Endothelial cell (in vitro differentiated cells): ENCODE results near the gene RBMS3. TPM values are rescaled to one million over a fixed set of nuclear protein-coding genes. Genes with fewer than 3 reads are reported as not detected.

Experiments used
- DNase-seq: peaks from one replicate; pipeline ENCODE4 v3.0.0; 2021; ENCODE audit warnings: low spot score
- H3K27ac Mint-ChIP-seq: one replicate; pipeline ENCODE4 v1.8.0; 2021; ENCODE audit warnings: mixed read lengths, inconsistent platforms; ENCODE audit not compliant: unreplicated experiment
- H3K27me3 Mint-ChIP-seq: one replicate; pipeline ENCODE4 v1.8.0; 2021; ENCODE audit warnings: mild to moderate bottlenecking, moderate library complexity, mixed read lengths, inconsistent platforms; ENCODE audit not compliant: unreplicated experiment
- H3K36me3 Mint-ChIP-seq: one replicate; pipeline ENCODE4 v1.8.0; 2021; ENCODE audit warnings: mild to moderate bottlenecking, low read depth, mixed read lengths, inconsistent platforms; ENCODE audit not compliant: unreplicated experiment
- H3K4me1 Mint-ChIP-seq: one replicate; pipeline ENCODE4 v1.8.0; 2021; ENCODE audit warnings: mild to moderate bottlenecking, mixed read lengths, inconsistent platforms; ENCODE audit not compliant: unreplicated experiment
- H3K4me3 Mint-ChIP-seq: one replicate; pipeline ENCODE4 v1.8.0; 2021; ENCODE audit warnings: mild to moderate bottlenecking, mixed read lengths, inconsistent platforms; ENCODE audit not compliant: unreplicated experiment
- H3K9me3 Mint-ChIP-seq: one replicate; pipeline ENCODE4 v1.8.0; 2021; ENCODE audit warnings: mixed read lengths, inconsistent platforms; ENCODE audit not compliant: unreplicated experiment
- total RNA-seq: library from RNA; stranded (reverse); fragmentation: NEBNext Ultra II Directional; extraction: Animal tissue kit (Norgen Biotek cat#: 25700); gene quantifications from one replicate; pipeline ENCODE4 v1.2.1, GENCODE V29; 2021; ENCODE audit not compliant: unreplicated experiment
- TF ChIP-seq, protein P1 (sequence below): fragments of 200-600 bp; sonication (generic); IDR thresholded peaks from one replicate; pipeline ENCODE4 v1.5.0; 2021; ENCODE audit warnings: antibody characterized with exemption; ENCODE audit not compliant: unreplicated experiment

Gene RBMS3
- total RNA-seq, 1 donor from 2014 or later = 30.9 TPM

DNA sequence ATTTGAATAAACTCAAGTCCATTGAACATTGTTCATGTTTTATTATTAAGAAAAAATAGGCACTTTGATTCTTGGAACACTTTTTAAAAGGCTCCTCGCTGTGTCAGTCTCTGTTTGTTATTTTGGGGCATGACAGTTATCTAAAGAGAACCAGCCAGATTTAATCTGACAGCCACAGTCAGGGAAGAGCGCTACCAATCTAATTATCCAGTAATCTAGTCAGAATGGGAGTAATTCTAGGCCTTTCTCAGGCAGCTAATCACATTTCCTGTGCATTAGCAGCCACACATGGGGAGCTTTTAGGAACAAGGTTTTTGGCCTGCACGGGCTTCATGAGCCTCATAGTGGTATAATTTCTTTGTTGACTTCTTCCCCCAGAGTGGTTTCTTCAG, 362.2 kb downstream of the RBMS3 start:
- no peak for DNase-seq
- no peak overlapping the region for H3K4me3 Mint-ChIP-seq
- H3K27me3 Mint-ChIP-seq = peaks cover 1% of the 10 kb centered on the region
- TF ChIP-seq, protein P1, sequence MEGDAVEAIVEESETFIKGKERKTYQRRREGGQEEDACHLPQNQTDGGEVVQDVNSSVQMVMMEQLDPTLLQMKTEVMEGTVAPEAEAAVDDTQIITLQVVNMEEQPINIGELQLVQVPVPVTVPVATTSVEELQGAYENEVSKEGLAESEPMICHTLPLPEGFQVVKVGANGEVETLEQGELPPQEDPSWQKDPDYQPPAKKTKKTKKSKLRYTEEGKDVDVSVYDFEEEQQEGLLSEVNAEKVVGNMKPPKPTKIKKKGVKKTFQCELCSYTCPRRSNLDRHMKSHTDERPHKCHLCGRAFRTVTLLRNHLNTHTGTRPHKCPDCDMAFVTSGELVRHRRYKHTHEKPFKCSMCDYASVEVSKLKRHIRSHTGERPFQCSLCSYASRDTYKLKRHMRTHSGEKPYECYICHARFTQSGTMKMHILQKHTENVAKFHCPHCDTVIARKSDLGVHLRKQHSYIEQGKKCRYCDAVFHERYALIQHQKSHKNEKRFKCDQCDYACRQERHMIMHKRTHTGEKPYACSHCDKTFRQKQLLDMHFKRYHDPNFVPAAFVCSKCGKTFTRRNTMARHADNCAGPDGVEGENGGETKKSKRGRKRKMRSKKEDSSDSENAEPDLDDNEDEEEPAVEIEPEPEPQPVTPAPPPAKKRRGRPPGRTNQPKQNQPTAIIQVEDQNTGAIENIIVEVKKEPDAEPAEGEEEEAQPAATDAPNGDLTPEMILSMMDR = no peak
- no peaks in the 10 kb centered on the region for H3K36me3 Mint-ChIP-seq
- peaks cover 2% of the 10 kb centered on the region for H3K4me1 Mint-ChIP-seq
- H3K9me3 Mint-ChIP-seq = no peaks in the 10 kb centered on the region
- no peak overlapping the region for H3K27ac Mint-ChIP-seq

DNA sequence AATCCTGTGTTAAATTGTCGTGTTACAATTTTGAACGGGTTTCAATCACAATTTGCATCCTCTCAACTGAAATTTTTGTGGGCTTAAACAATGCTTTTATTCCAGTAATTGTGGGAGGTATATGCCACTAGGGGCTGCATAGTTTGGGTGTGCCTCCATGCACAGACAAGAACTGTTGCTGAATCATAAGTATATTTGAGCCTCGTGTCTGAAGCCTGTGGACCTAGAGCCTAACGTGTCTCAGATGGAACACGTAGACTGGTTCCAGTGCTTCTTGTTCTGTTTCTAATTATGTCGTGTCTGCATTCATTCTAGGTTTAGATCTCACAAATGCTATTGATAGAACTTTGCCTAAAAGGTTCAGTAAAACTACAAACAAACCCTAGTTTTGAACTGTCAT, 363.4 kb downstream of the RBMS3 start:
- Mint-ChIP-seq H3K4me3 (no peak overlapping the region), H3K27me3 (peaks cover 1% of the 10 kb centered on the region), H3K4me1 (peaks cover 2% of the 10 kb centered on the region), H3K36me3 (no peaks in the 10 kb centered on the region), H3K9me3 (no peaks in the 10 kb centered on the region), H3K27ac (no peak overlapping the region)
- no peak for DNase-seq
- TF ChIP-seq, protein P1 = no peak

DNA sequence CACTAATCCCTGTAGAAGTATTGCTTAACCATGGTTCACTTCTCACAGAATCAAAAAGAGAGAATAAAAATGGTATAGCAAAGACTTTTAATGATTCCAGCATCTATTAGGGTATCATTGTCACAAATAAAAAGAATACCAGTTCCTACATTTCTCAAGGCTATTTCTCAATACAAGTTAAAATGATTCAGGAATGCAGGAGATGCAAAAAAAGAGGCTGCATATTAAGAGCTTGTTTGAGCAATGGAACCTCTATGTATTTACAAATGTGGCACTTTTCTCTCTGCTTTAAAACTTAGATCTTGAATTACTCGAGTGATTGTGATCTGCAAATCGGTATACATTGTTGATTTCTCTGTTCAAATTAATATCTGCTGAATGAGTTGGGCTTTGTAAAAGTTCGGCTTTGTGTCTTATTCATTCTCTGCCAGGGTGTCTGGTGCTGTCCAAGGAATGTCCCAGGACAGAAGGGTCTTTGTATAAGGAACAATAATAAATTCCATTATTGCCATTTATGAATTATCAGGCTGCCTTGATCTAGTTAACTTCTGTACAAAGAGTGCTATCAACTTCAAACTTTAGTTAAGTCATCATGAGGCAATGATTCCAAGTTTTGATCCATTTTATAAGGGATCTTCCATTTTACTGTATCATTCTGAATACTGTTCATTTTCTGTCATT, 364.2 kb downstream of the RBMS3 start:
- TF ChIP-seq, protein P1 = no peak
- Mint-ChIP-seq H3K36me3 (no peaks in the 10 kb centered on the region), H3K27me3 (peaks cover 1% of the 10 kb centered on the region), H3K9me3 (no peaks in the 10 kb centered on the region), H3K4me3 (no peak overlapping the region), H3K27ac (no peak overlapping the region), H3K4me1 (peaks cover 6% of the 10 kb centered on the region)
- DNase-seq = no peak

DNA sequence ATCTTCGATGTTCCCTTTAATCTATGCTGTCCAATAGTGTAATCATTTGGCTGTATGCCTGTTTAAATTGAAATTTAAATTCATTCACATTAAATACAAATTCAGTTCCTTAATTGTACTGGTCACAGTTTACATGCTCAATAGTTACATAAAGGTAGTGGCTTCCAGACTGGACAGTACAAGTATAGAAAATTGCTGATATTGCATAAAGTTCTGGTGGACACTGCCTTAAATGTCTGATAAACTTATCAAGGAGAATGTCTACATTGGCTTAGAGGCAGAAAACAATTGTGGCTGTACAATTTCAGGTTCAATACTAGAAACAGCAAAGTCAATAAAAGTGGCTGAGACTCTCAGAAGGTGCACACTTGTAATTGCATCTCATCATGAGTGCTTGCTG, 365.2 kb downstream of the RBMS3 start:
- Mint-ChIP-seq H3K36me3 (no peaks in the 10 kb centered on the region), H3K27ac (no peak overlapping the region), H3K9me3 (no peaks in the 10 kb centered on the region), H3K4me1 (peaks cover 10% of the 10 kb centered on the region), H3K27me3 (peaks cover 1% of the 10 kb centered on the region), H3K4me3 (no peak overlapping the region)
- DNase-seq = no peak
- TF ChIP-seq, protein P1 = no peak

DNA sequence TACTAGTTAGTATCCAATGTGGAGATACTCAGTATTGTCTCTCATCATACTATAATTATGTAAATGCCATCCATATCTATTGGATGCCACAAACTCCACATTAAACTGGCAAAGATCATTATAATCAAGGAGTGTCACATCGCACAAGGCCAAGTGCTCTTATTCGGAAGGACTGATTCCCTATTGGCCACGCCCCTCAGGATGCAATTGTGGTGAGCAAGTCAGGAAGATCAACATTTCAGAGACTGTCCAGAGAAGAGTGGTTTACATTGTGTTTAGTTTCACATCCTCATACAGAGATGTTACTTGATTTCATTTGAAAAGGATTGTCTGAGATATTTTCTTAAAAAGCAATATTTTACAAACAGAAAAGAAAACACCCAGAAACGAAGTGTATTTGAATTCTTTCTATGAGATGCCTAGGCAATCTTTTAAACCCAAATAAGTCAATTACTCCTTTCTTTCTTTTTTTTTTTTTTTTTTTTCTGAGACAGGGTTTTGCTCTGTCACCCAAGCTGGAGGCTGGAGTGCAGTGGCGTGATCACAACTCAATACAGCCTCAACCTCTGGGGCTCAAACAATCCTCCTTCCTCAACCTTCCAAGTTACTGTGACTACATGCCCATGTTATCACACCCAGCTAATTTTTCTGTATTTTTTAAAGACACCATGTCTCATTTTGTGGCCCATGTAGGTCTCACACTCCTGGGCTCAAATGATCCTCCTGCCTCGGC, 369.1 kb downstream of the RBMS3 start:
- Mint-ChIP-seq H3K9me3 (no peaks in the 10 kb centered on the region), H3K36me3 (no peaks in the 10 kb centered on the region), H3K4me3 (no peak overlapping the region), H3K27ac (no peak overlapping the region), H3K27me3 (no peaks in the 10 kb centered on the region), H3K4me1 (peaks cover 8% of the 10 kb centered on the region)
- no peak for DNase-seq
- TF ChIP-seq, protein P1 = no peak
